ENCODE results near the gene PHACTR1.

GRCh38 chr6:12974551-12974950 is 258.0 kb downstream of the PHACTR1 start:
- TF ChIP-seq POLR2A (IDR thresholded peaks at IDR 0.05) (no peak), CTCF (IDR thresholded peaks at IDR 0.05) (no peak)
